ENCODE data around the gene UBASH3B.

The UBASH3B gene

DNA sequence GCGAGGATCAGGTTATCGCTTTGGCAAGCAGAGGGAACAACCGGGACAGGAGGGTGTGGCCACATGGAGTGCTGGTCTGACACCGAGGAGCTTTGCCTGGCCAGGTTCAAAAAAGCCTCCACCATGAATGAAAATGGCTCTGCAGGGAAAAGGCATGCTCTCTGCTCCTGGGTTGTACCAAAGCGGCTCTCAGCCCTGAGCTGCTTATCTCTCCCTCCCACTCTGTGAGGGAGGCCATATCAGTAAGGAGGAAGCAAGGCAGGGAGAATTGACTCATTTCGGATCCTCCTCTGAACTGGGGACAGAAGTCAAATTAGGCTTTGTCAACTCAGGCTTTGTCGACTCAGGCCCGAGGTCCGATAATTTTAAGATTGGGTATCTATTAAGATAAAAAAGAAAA, 99.9 kb downstream of the UBASH3B start:
- H3K27ac ChIP-seq: no peak overlapping the region
- TF ChIP-seq, protein P1, sequence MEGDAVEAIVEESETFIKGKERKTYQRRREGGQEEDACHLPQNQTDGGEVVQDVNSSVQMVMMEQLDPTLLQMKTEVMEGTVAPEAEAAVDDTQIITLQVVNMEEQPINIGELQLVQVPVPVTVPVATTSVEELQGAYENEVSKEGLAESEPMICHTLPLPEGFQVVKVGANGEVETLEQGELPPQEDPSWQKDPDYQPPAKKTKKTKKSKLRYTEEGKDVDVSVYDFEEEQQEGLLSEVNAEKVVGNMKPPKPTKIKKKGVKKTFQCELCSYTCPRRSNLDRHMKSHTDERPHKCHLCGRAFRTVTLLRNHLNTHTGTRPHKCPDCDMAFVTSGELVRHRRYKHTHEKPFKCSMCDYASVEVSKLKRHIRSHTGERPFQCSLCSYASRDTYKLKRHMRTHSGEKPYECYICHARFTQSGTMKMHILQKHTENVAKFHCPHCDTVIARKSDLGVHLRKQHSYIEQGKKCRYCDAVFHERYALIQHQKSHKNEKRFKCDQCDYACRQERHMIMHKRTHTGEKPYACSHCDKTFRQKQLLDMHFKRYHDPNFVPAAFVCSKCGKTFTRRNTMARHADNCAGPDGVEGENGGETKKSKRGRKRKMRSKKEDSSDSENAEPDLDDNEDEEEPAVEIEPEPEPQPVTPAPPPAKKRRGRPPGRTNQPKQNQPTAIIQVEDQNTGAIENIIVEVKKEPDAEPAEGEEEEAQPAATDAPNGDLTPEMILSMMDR (IDR thresholded peaks at IDR 0.05): no peak
- TF ChIP-seq ZFX (IDR thresholded peaks at IDR 0.05; ENCODE audit: borderline replicate concordance): no peak

GRCh38 chr11:122755941-122756340, 100.4 kb downstream of the UBASH3B start:
- TF ChIP-seq ZFX (IDR thresholded peaks at IDR 0.05; ENCODE audit: borderline replicate concordance): no peak
- TF ChIP-seq, protein P1 (IDR thresholded peaks at IDR 0.05): no peak
- no peak overlapping the region for H3K27ac ChIP-seq

DNA sequence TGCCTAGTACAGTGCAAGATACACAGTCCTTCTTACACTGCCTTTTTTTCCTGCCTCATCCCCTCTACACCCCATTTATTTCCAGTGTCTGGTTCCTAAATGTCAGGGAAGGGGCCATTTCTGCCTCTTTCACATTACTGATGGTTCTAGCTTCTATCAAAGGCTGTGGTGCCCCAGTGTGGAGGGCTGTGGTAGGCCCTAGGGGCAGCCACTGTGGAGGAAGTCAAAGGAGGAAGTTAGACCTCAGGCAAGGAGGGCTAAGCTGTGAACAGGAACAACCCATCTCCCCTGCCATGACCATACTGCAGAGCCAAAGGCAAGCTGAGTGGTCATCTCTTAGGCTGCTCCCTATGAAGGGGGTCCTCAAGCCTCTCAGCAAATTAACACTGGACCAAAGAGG, 100.9 kb downstream of the UBASH3B start:
- H3K27ac ChIP-seq: no peak overlapping the region
- TF ChIP-seq, protein P1 (IDR thresholded peaks at IDR 0.05): no peak
- no peak for TF ChIP-seq ZFX (IDR thresholded peaks at IDR 0.05; ENCODE audit: borderline replicate concordance)

DNA sequence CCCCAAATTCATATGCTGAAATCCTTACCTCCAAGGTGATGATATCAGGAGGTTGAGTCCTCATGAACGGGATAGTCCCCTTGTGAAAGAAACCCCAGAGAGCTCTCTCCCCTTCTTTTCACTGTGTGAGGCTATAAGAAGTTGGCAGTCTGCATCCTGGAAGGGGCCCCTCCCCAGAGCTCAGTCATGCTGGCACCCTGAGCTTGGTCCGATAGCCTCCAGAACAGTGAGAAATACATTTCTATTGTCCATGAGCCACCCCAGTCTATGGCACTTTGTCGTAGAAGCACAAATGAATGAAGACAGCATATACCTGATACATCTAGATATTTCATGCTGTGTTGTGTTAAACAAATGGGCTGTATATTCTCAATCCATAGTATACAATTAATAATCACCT, 101.7 kb downstream of the UBASH3B start:
- H3K27ac ChIP-seq: no peak overlapping the region
- TF ChIP-seq ZFX (IDR thresholded peaks at IDR 0.05; ENCODE audit: borderline replicate concordance): no peak
- TF ChIP-seq, protein P1 (IDR thresholded peaks at IDR 0.05): no peak

- H3K27ac ChIP-seq: no peak overlapping the region
- TF ChIP-seq, protein P1 (IDR thresholded peaks at IDR 0.05): no peak
- no peak for TF ChIP-seq ZFX (IDR thresholded peaks at IDR 0.05; ENCODE audit: borderline replicate concordance)
Measured at GRCh38 chr11:122758339-122758738, 102.8 kb downstream of the UBASH3B start.

DNA sequence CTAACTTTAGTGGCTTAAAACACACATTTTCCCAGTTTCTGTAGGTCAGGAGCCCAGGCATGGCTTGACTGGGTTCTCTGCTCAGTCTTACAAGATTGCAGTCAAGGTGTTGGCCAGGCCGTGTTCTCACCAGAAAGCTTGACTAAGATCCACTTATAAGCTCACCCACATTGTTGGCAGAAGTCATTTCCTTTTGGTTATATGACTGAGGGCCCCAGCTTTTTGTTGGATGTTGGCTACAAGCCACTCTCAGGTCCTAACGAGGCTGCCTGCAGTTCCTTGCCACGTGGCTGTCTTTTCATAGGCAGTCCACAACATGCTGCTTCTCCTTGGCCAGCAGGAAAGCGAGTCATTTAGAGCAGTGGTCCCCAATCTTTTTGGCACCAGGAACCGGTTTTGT, 103.5 kb downstream of the UBASH3B start:
- TF ChIP-seq ZFX (IDR thresholded peaks at IDR 0.05; ENCODE audit: borderline replicate concordance): no peak
- TF ChIP-seq, protein P1 (IDR thresholded peaks at IDR 0.05): no peak
- H3K27ac ChIP-seq: no peak overlapping the region

DNA sequence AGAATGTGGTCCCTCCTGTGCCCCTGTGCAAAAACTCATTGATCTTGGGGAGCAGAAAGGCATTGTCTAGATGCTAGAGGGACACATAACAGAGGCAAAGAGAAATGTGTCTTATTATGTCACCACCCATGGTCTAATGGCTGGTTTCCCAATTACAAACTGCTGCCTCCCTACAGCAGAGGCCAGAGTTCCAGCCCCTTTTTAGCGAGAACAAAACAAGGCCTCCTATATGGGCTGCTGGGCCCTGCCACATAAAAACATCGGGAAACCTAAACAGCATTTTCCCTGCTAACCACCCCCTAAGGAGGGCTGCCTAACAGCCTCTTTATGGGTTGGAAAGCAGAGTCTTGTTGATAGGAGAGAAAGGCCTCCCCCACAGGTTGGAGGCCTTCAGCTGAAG, 107.6 kb downstream of the UBASH3B start:
- H3K27ac ChIP-seq: no peak overlapping the region
- TF ChIP-seq, protein P1 (IDR thresholded peaks at IDR 0.05): no peak
- TF ChIP-seq ZFX (IDR thresholded peaks at IDR 0.05; ENCODE audit: borderline replicate concordance): no peak
